ENCODE data around the gene POU2AF3. TPM values are rescaled to one million over a fixed set of nuclear protein-coding genes. Genes with fewer than 3 reads are reported as not detected.

The POU2AF3 gene
- polyA plus RNA-seq, 2 of the 4 experiments (the other 2 are of a cell fraction) = 0.63 to 2.9 TPM

- ATAC-seq (no peak), FAIRE-seq (no peak), DNase-seq (ENCODE audit: low read depth in 1 of 2, low spot score in 1 of 2) (no peak)
- Histone ChIP-seq H3K27ac (no peak overlapping the region), H3K4me1 (peaks cover 18% of the 10 kb centered on the region; the same call in 2 of the 3 replicates), H3K9me3 (no peaks in the 10 kb centered on the region), H3K4me2 (no peak overlapping the region), H3K4me3 (no peak overlapping the region)
- TF ChIP-seq TFCP2L1 (CRISPR knock-in tag; IDR thresholded peaks at IDR 0.05) = no peak
- TF ChIP-seq RAD21 (conservative IDR thresholded peaks at IDR 0.05 in 1 of 2, IDR thresholded peaks at IDR 0.05 in 1 of 2) = no peak
- no peak for TF ChIP-seq HOXB5 (CRISPR knock-in tag; IDR thresholded peaks at IDR 0.05)
- no peak for TF ChIP-seq ESRRA (IDR thresholded peaks at IDR 0.05; ENCODE audit: borderline replicate concordance, low read length)
- no peak for TF ChIP-seq RFX5 (IDR thresholded peaks at IDR 0.05)
- no peak for TF ChIP-seq CHD4 (IDR thresholded peaks at IDR 0.05; ENCODE audit: borderline replicate concordance)
- TF ChIP-seq, protein P1, sequence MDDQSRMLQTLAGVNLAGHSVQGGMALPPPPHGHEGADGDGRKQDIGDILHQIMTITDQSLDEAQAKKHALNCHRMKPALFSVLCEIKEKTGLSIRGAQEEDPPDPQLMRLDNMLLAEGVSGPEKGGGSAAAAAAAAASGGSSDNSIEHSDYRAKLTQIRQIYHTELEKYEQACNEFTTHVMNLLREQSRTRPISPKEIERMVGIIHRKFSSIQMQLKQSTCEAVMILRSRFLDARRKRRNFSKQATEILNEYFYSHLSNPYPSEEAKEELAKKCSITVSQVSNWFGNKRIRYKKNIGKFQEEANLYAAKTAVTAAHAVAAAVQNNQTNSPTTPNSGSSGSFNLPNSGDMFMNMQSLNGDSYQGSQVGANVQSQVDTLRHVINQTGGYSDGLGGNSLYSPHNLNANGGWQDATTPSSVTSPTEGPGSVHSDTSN (IDR thresholded peaks at IDR 0.05) = no peak
- TF ChIP-seq JUN (IDR thresholded peaks at IDR 0.05) = no peak
- TF ChIP-seq HOXA7 (CRISPR knock-in tag; IDR thresholded peaks at IDR 0.05) = no peak
- POLR2A ChIA-PET = no interaction called here
- CTCF ChIA-PET = interaction anchor here (1.6 to 1.7 kb wide), 2 partner anchors 121 to 126 kb away, joined by 4 to 7 read pairs; no protein-coding TSS in a partner anchor
- WGBS (ENCODE audit: missing lambda C conversion rate) = 85% methylated on average over 3 of the region's 3 CpGs
Measured at GRCh38 chr11:111302298-111302697, 4.0 kb downstream of the POU2AF3 start.

- Histone ChIP-seq H3K4me1 (peaks cover 29% of the 10 kb centered on the region), H3K4me3 (no peak overlapping the region), H3K4me2 (peak overlapping the region; percentile 57), H3K27ac (peak overlapping the region; percentile 30 to 47; a peak in 4 of 6 replicates), H3K9me3 (no peaks in the 10 kb centered on the region)
- CTCF ChIA-PET = interaction anchor here (1.3 kb wide), 1 partner anchor 120 kb away, joined by 3 read pairs; no protein-coding TSS in a partner anchor
- POLR2A ChIA-PET = no interaction called here
- peak; percentile 11 to 62 for DNase-seq (ENCODE audit: low read depth in 1 of 2, low spot score in 1 of 2)
- 3% methylated on average over 4 of the region's 4 CpGs for WGBS (ENCODE audit: missing lambda C conversion rate)
- FAIRE-seq = no peak
- peak in 1 of 2 experiments; percentile 39; a peak in 3 of 6 replicates for ATAC-seq
- TF ChIP-seq CHD2 (IDR thresholded peaks at IDR 0.05; ENCODE audit: low read length, partially characterized antibody) (no peak), RFX5 (IDR thresholded peaks at IDR 0.05) (no peak), CBX8 (IDR thresholded peaks at IDR 0.05) (no peak), POLR2AphosphoS2 (conservative IDR thresholded peaks at IDR 0.05; ENCODE audit: low read length) (no peak)
Measured at GRCh38 chr11:111303461-111303860, 5.1 kb downstream of the POU2AF3 start.

GRCh38 chr11:111305162-111305802 is 6.9 kb downstream of the POU2AF3 start:
- TF ChIP-seq MYC (IDR thresholded peaks at IDR 0.05; ENCODE audit: borderline replicate concordance, low read length) (no peak), NR3C1 (IDR thresholded peaks at IDR 0.05) (no peak), SREBF2 (IDR thresholded peaks at IDR 0.05) (no peak), GATA3 (IDR thresholded peaks at IDR 0.05; ENCODE audit: borderline replicate concordance) (no peak), ZNF302 (CRISPR knock-in tag; IDR thresholded peaks at IDR 0.05) (no peak)
- DNase-seq (ENCODE audit: low read depth in 1 of 2, low spot score in 1 of 2) = no peak
- POLR2A ChIA-PET = no interaction called here
- H3K4me1 ChIP-seq = peaks cover 44% of the 10 kb centered on the region
- no peak for ATAC-seq
- FAIRE-seq = no peak
- no peaks in the 10 kb centered on the region for H3K9me3 ChIP-seq
- no peak overlapping the region; a peak in 1 of 6 replicates for H3K27ac ChIP-seq
- no peak overlapping the region for H3K4me3 ChIP-seq
- CTCF ChIA-PET = interaction anchor here (0.6 to 0.9 kb wide), 2 partner anchors 23 to 127 kb away, joined by 3 to 4 read pairs; no protein-coding TSS in a partner anchor
- whole genome bisulfite sequencing (ENCODE audit: missing lambda C conversion rate) = 77% methylated on average over 5 of the region's 5 CpGs
- H3K4me2 ChIP-seq = no peak overlapping the region

DNA sequence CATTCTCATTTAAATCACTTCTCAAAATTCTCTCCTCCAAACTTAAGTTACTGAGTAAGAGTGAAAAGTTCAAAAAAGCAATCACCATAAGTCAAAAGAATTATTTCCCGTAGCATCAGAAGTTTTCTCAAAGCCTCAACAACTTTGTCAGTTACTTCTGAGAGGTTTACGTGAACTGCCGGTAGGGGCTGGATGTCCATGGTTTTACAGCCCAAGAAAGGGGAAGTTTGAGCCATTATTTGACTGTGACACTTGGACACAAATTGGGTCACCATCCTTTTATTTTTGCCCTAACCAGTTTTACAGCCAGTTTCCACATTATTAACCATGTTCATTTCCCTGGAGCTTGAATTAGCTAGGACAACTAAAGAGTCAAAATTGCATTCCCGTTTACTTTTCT is 7.5 kb downstream of the POU2AF3 start:
- H3K4me3 ChIP-seq = no peak overlapping the region
- TF ChIP-seq HDAC2 (IDR thresholded peaks at IDR 0.05) (no peak), JUNB (IDR thresholded peaks at IDR 0.05) (no peak), MAFK (IDR thresholded peaks at IDR 0.05; ENCODE audit: partially characterized antibody) (no peak), HOXB13 (CRISPR knock-in tag; IDR thresholded peaks at IDR 0.05; ENCODE audit: low read depth) (no peak), ZNF302 (CRISPR knock-in tag; IDR thresholded peaks at IDR 0.05) (no peak), BHLHE40 (IDR thresholded peaks at IDR 0.05; ENCODE audit: low read depth, low read length) (no peak), MAZ (IDR thresholded peaks at IDR 0.05; ENCODE audit: borderline replicate concordance, low read depth, low read length) (no peak), FOXS1 (CRISPR knock-in tag; IDR thresholded peaks at IDR 0.05) (no peak), EHF (CRISPR knock-in tag; IDR thresholded peaks at IDR 0.05) (no peak), FOSB (CRISPR knock-in tag; IDR thresholded peaks at IDR 0.05) (no peak), CEBPB (IDR thresholded peaks at IDR 0.05) (no peak), RARB (CRISPR knock-in tag; IDR thresholded peaks at IDR 0.05) (no peak), ATOH8 (CRISPR knock-in tag; IDR thresholded peaks at IDR 0.05; ENCODE audit: low read depth) (no peak), EHMT2 (IDR thresholded peaks at IDR 0.05; ENCODE audit: low read depth) (no peak)
- TF ChIP-seq, protein P2, sequence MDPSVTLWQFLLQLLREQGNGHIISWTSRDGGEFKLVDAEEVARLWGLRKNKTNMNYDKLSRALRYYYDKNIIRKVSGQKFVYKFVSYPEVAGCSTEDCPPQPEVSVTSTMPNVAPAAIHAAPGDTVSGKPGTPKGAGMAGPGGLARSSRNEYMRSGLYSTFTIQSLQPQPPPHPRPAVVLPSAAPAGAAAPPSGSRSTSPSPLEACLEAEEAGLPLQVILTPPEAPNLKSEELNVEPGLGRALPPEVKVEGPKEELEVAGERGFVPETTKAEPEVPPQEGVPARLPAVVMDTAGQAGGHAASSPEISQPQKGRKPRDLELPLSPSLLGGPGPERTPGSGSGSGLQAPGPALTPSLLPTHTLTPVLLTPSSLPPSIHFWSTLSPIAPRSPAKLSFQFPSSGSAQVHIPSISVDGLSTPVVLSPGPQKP (IDR thresholded peaks at IDR 0.05; ENCODE audit: low read depth, low read length) = no peak

More for the DNA sequence above, 7.5 kb downstream of the POU2AF3 start:
- DNase-seq (ENCODE audit: low read depth in 1 of 2, low spot score in 1 of 2) = no peak
- Histone ChIP-seq H3K9me3 (no peaks in the 10 kb centered on the region), H3K27ac (no peak overlapping the region), H3K4me1 (peaks cover 48% of the 10 kb centered on the region), H3K4me2 (no peak overlapping the region)
- ChIA-PET POLR2A (no interaction called here), CTCF (interaction anchor here (0.9 kb wide), 1 partner anchor 126 kb away, joined by 3 read pairs; no protein-coding TSS in a partner anchor)
- WGBS (ENCODE audit: missing lambda C conversion rate) = 97% methylated on average over 4 of the region's 4 CpGs
- ATAC-seq = no peak
- FAIRE-seq = no peak
